Measurements from ENCODE around the gene PCDHB4. TPM values are rescaled to one million over a fixed set of nuclear protein-coding genes. Genes with fewer than 3 reads are reported as not detected.

The PCDHB4 gene
- 0.36 and 0.51 TPM in 2 replicates for polyA plus RNA-seq (2012; rRNA removed)
- 0.41 and 0.66 TPM in 2 replicates for polyA plus RNA-seq (2012; cell fraction: cytosol; rRNA removed)
- polyA plus RNA-seq (2012; cell fraction: nucleus; rRNA removed) = 1.3 and 1.5 TPM in 2 replicates

DNA sequence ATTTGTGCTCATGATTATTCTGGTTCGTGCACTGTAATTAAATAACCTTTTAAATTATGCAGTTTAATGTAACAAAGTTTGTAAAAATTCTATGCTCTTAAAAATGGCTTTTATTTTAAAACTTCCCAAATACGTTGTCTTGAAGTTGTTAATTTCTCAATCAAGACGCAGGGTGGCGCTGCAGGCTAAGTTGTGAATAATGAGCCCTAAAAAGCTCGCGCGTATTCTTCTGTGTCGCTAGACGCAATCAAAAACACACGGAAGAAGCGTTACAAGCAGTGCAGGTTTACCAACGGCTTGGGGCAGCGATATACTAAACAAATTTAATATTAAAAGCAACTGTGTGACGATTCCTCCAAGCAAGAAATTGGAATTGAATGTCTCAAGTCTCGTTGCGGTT lies at the start of gene PCDHB4:
PCDHB4 (plus strand) TSS at position 256 of the 400 bp plus-strand sequence. CDS start 181 bp downstream, outside the sequence.
- ChIA-PET POLR2A (interaction anchor here (1.0 kb wide), 1 partner anchor 28 kb away, joined by 3 read pairs; the partner anchor contains the start of gene PCDHB6), CTCF (interaction anchor here (0.7 to 3.0 kb wide), 37 partner anchors 9 to 446 kb away, joined by 3 to 15 read pairs (median 4); partner anchors contain the start of genes PCDHB14, PCDHB15, PCDHB16 and PCDHB2)
- no peaks in the 10 kb centered on the region for H3K27me3 ChIP-seq (ENCODE audit: insufficient read depth)
- no peaks in the 10 kb centered on the region for H3K36me3 ChIP-seq (replicated peaks in 1 of 2; ENCODE audit: control insufficient read depth in 1 of 2, insufficient read depth in 2 of 2, low read length in 1 of 2)
- H3K79me2 ChIP-seq (ENCODE audit: insufficient read depth) = no peaks in the 10 kb centered on the region
- peak; percentile 49 for DNase-seq
- peak; percentile 20; the same call in 1 of the 2 replicates for TF ChIP-seq SMC3 (IDR thresholded peaks at IDR 0.05; ENCODE audit: low read depth, low read length)
- no peak for TF ChIP-seq FOXJ3 (CRISPR knock-in tag; IDR thresholded peaks at IDR 0.05)
- no peak for TF ChIP-seq POLR2AphosphoS5 (IDR thresholded peaks at IDR 0.05; ENCODE audit: low read depth, low read length)
- TF ChIP-seq YY1 (IDR thresholded peaks at IDR 0.05; ENCODE audit: low read depth) = no peak
- TF ChIP-seq, protein P1, sequence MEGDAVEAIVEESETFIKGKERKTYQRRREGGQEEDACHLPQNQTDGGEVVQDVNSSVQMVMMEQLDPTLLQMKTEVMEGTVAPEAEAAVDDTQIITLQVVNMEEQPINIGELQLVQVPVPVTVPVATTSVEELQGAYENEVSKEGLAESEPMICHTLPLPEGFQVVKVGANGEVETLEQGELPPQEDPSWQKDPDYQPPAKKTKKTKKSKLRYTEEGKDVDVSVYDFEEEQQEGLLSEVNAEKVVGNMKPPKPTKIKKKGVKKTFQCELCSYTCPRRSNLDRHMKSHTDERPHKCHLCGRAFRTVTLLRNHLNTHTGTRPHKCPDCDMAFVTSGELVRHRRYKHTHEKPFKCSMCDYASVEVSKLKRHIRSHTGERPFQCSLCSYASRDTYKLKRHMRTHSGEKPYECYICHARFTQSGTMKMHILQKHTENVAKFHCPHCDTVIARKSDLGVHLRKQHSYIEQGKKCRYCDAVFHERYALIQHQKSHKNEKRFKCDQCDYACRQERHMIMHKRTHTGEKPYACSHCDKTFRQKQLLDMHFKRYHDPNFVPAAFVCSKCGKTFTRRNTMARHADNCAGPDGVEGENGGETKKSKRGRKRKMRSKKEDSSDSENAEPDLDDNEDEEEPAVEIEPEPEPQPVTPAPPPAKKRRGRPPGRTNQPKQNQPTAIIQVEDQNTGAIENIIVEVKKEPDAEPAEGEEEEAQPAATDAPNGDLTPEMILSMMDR (IDR thresholded peaks at IDR 0.05) = peak; percentile 51
- no peak for TF ChIP-seq TEAD4 (IDR thresholded peaks at IDR 0.05; ENCODE audit: borderline replicate concordance, insufficient read depth)
- no peak for TF ChIP-seq FOXM1 (IDR thresholded peaks at IDR 0.05; ENCODE audit: low read depth)
- no peak for TF ChIP-seq JUND (IDR thresholded peaks at IDR 0.05)
- no peak for TF ChIP-seq FOSL2 (IDR thresholded peaks at IDR 0.05; ENCODE audit: borderline replicate concordance, low read depth)
- no peak for TF ChIP-seq CHD2 (IDR thresholded peaks at IDR 0.05; ENCODE audit: low read length, partially characterized antibody)
- TF ChIP-seq RAD21 (IDR thresholded peaks at IDR 0.05; ENCODE audit: low read length) = peak; percentile 70
- no peak for TF ChIP-seq RFX5 (IDR thresholded peaks at IDR 0.05; ENCODE audit: low read length)
- no peak within 1 kb of the TSS; a peak in 1 of 4 replicates for H3K27ac ChIP-seq (ENCODE audit: low read depth in 2 of 2, low read length in 1 of 2)
- H4K20me1 ChIP-seq (ENCODE audit: insufficient read depth) = no peaks in the 10 kb centered on the region
- no peaks in the 10 kb centered on the region for H3F3A ChIP-seq (replicated peaks; ENCODE audit: insufficient read depth)
- no peak within 1 kb of the TSS for H3K9ac ChIP-seq
- WGBS (ENCODE audit: low lambda C conversion rate) = 41% methylated on average over 16 of the region's 16 CpGs
- peaks cover 0 to 2% of the 10 kb centered on the region in 2 experiments; a peak in 1 of 4 replicates for H3K4me1 ChIP-seq (ENCODE audit: control insufficient read depth in 1 of 2, insufficient read depth in 2 of 2, low read depth in 1 of 2, low read length in 1 of 2)
- no peaks in the 10 kb centered on the region; the same call in 1 of the 2 replicates for H3K9me3 ChIP-seq
- peak within 1 kb of the TSS; percentile 38 to 41 for H3K4me3 ChIP-seq (ENCODE audit: low read depth in 2 of 2, low read length in 1 of 2)
- H3K4me2 ChIP-seq = peak within 1 kb of the TSS; percentile 52; the same call in 1 of the 2 replicates
- peak within 1 kb of the TSS; percentile 25; the same call in 1 of the 2 replicates for H2AFZ ChIP-seq (ENCODE audit: low read depth)
- H3K9me2 ChIP-seq = no peaks in the 10 kb centered on the region

DNA sequence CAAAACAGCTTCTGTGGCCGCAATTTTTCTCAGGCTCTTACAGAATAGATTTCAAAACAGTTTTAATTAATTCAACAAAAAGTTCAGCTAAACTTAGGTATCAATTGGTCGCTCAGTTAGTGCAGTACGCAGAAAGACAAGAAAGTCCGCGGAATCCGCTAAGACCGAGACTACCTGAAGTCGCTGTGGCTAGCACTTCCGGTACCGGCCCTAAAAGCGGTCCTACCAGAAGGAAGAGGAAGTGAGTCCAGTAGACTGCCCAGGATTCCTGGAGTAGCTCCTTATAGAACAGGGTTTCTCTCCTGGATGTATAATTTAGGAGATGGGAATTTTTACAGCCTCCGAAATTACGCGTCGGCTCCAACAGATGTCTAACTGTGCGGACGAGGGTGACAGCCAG lies 43.8 kb upstream of the PCDHB4 start:
- H3K9me2 ChIP-seq = no peaks in the 10 kb centered on the region
- H3K4me3 ChIP-seq (ENCODE audit: low read depth in 2 of 2, low read length in 1 of 2) = no peak overlapping the region
- no peaks in the 10 kb centered on the region for H3K27me3 ChIP-seq (ENCODE audit: insufficient read depth)
- H3K9ac ChIP-seq = no peak overlapping the region
- POLR2A ChIA-PET = no interaction called here
- H2AFZ ChIP-seq (ENCODE audit: low read depth) = no peak overlapping the region
- CTCF ChIA-PET = interaction anchor here (0.7 kb wide), 1 partner anchor 401 kb away, joined by 4 read pairs; no protein-coding TSS in a partner anchor
- no peak for TF ChIP-seq YY1 (IDR thresholded peaks at IDR 0.05; ENCODE audit: low read depth)
- no peaks in the 10 kb centered on the region for H3K4me1 ChIP-seq (ENCODE audit: control insufficient read depth in 1 of 2, insufficient read depth in 2 of 2, low read depth in 1 of 2, low read length in 1 of 2)
- H3K27ac ChIP-seq (ENCODE audit: low read depth in 2 of 2, low read length in 1 of 2) = no peak overlapping the region
- no peaks in the 10 kb centered on the region for H3K36me3 ChIP-seq (replicated peaks in 1 of 2; ENCODE audit: control insufficient read depth in 1 of 2, insufficient read depth in 2 of 2, low read length in 1 of 2)
- no peaks in the 10 kb centered on the region for H4K20me1 ChIP-seq (ENCODE audit: insufficient read depth)
- WGBS (ENCODE audit: low lambda C conversion rate) = 78% methylated on average over 17 of the region's 17 CpGs
- H3F3A ChIP-seq (replicated peaks; ENCODE audit: insufficient read depth) = no peaks in the 10 kb centered on the region
- no peak overlapping the region for H3K4me2 ChIP-seq
- no peaks in the 10 kb centered on the region for H3K9me3 ChIP-seq
- DNase-seq = no peak
- H3K79me2 ChIP-seq (ENCODE audit: insufficient read depth) = no peaks in the 10 kb centered on the region

All from SK-N-SH (cell line).